ENCODE measurements around the gene ALDH18A1. TPM values are rescaled to one million over a fixed set of nuclear protein-coding genes. Genes with fewer than 3 reads are reported as not detected.
"Not testable (repeated sequence)": the region's sequence is repeated elsewhere in the genome, so short reads cannot be mapped to it uniquely, and the experiment has no call there.

The ALDH18A1 gene
- total RNA-seq, 1 donor from 2014 or later: 121 TPM

DNA sequence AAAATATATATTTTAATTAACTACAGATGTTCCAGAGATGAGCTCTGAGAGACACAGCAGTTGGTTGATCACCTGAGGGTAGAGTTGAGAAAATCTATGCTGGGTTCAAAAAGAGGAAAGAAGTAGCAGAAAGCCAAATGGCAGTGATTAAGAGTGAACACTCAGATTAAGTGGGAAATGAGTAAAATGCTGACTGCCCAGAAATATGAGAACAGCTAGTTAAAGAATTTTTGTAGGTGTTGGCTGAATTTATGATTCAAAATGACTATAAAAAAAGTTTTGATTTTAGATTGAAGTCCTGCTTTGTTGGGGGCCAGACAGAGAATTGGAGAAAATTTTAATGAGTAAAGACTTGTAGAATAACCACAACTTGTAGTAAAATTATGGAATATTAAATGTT is 27.5 kb upstream of the ALDH18A1 start:
- H3K4me3 Mint-ChIP-seq (ENCODE audit: unreplicated experiment): no peak overlapping the region
- TF ChIP-seq, protein P1, sequence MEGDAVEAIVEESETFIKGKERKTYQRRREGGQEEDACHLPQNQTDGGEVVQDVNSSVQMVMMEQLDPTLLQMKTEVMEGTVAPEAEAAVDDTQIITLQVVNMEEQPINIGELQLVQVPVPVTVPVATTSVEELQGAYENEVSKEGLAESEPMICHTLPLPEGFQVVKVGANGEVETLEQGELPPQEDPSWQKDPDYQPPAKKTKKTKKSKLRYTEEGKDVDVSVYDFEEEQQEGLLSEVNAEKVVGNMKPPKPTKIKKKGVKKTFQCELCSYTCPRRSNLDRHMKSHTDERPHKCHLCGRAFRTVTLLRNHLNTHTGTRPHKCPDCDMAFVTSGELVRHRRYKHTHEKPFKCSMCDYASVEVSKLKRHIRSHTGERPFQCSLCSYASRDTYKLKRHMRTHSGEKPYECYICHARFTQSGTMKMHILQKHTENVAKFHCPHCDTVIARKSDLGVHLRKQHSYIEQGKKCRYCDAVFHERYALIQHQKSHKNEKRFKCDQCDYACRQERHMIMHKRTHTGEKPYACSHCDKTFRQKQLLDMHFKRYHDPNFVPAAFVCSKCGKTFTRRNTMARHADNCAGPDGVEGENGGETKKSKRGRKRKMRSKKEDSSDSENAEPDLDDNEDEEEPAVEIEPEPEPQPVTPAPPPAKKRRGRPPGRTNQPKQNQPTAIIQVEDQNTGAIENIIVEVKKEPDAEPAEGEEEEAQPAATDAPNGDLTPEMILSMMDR (IDR thresholded peaks at IDR 0.05; ENCODE audit: insufficient read depth, low read depth, low read length): no peak
- TF ChIP-seq EZH2 (IDR thresholded peaks at IDR 0.05; ENCODE audit: insufficient read depth, low read length): no peak
- H2AFZ ChIP-seq (ENCODE audit: low read depth, low read length): no peak overlapping the region
- H3K36me3 Mint-ChIP-seq (ENCODE audit: low read depth, unreplicated experiment): no peaks in the 10 kb centered on the region
- no peaks in the 10 kb centered on the region for H3K4me1 ChIP-seq (ENCODE audit: insufficient read depth, low read length)
- peaks cover 48% of the 10 kb centered on the region for H3K36me3 ChIP-seq (ENCODE audit: insufficient read depth, low read length)
- H3K79me2 ChIP-seq (ENCODE audit: insufficient read depth, low read length): no peaks in the 10 kb centered on the region
- H3K27ac Mint-ChIP-seq (ENCODE audit: unreplicated experiment): no peak overlapping the region
- no peak overlapping the region for H3K4me3 ChIP-seq (ENCODE audit: insufficient read depth, low read depth, low read length)
- no peak overlapping the region for H3K4me2 ChIP-seq (ENCODE audit: low read length)
- no peak overlapping the region for H3K9ac ChIP-seq (ENCODE audit: low read length)
- no peaks in the 10 kb centered on the region for H3K27me3 ChIP-seq (ENCODE audit: insufficient read depth, low read length)
- H3K27me3 Mint-ChIP-seq (ENCODE audit: low read depth, unreplicated experiment): no peaks in the 10 kb centered on the region
- DNase-seq (ENCODE audit: low read depth) (no peak), FAIRE-seq (no peak)
- no peaks in the 10 kb centered on the region for H3K9me3 ChIP-seq (ENCODE audit: insufficient read depth, low read depth, low read length)
- no peaks in the 10 kb centered on the region for H4K20me1 ChIP-seq (ENCODE audit: insufficient read depth, low read length)
- no peaks in the 10 kb centered on the region for H3K9me3 Mint-ChIP-seq (ENCODE audit: unreplicated experiment)
- no peak overlapping the region for H3K27ac ChIP-seq (ENCODE audit: low read depth, low read length)
- H3K4me1 Mint-ChIP-seq (ENCODE audit: low read depth, unreplicated experiment): peaks cover 7% of the 10 kb centered on the region

DNA sequence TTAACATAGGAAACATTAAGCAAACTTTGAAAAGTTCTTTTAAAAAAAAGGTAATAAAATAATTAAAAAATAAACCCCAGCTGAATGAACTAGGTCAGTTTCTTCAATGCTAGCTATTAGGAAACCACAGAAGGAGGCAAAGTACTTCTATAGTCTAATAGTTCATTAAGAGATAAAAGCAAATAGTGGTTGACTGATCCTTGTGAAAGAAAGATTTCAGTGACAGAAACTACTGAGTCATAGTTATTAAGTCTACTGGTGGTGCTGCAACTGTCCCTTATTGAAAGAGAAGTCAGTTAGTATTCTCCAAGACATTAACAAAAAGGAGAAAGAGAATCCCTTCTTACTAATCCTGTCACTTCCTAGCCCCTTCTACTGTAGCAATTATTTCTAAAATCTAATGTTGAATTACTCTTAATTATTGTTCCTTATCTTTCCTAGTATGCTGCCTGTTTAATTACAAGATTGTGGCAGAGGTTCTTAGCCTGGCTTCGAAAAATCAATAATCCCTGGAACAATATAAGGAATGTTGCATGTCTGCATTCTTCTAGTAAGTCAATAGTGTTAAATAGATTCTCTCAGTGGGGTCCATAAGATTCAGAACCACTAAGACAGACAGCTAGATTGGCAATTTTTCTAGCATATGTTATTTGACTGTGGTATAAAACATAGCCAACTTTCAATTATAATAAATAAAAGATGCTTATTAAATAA is 19.0 kb upstream of the ALDH18A1 start:
- no peaks in the 10 kb centered on the region for H3K27me3 Mint-ChIP-seq (ENCODE audit: low read depth, unreplicated experiment)
- no peaks in the 10 kb centered on the region for H3K9me3 ChIP-seq (ENCODE audit: insufficient read depth, low read depth, low read length)
- FAIRE-seq (no peak), DNase-seq (ENCODE audit: low read depth) (no peak)
- no peak overlapping the region for H3K9ac ChIP-seq (ENCODE audit: low read length)
- no peaks in the 10 kb centered on the region for H3K4me1 ChIP-seq (ENCODE audit: insufficient read depth, low read length)
- H3K4me1 Mint-ChIP-seq (ENCODE audit: low read depth, unreplicated experiment): peaks cover 4% of the 10 kb centered on the region
- H3K4me2 ChIP-seq (ENCODE audit: low read length): no peak overlapping the region
- no peak overlapping the region for H3K4me3 Mint-ChIP-seq (ENCODE audit: unreplicated experiment)
- no peak for TF ChIP-seq EZH2 (IDR thresholded peaks at IDR 0.05; ENCODE audit: insufficient read depth, low read length)
- TF ChIP-seq, protein P1 (IDR thresholded peaks at IDR 0.05; ENCODE audit: insufficient read depth, low read depth, low read length): no peak
- H3K4me3 ChIP-seq (ENCODE audit: insufficient read depth, low read depth, low read length): no peak overlapping the region
- H2AFZ ChIP-seq (ENCODE audit: low read depth, low read length): no peak overlapping the region
- no peaks in the 10 kb centered on the region for H3K79me2 ChIP-seq (ENCODE audit: insufficient read depth, low read length)
- H3K9me3 Mint-ChIP-seq (ENCODE audit: unreplicated experiment): no peaks in the 10 kb centered on the region
- H3K36me3 ChIP-seq (ENCODE audit: insufficient read depth, low read length): peaks cover 18% of the 10 kb centered on the region
- no peaks in the 10 kb centered on the region for H3K27me3 ChIP-seq (ENCODE audit: insufficient read depth, low read length)
- no peak overlapping the region for H3K27ac ChIP-seq (ENCODE audit: low read depth, low read length)
- H3K27ac Mint-ChIP-seq (ENCODE audit: unreplicated experiment): no peak overlapping the region
- H4K20me1 ChIP-seq (ENCODE audit: insufficient read depth, low read length): no peaks in the 10 kb centered on the region
- H3K36me3 Mint-ChIP-seq (ENCODE audit: low read depth, unreplicated experiment): peaks cover 3% of the 10 kb centered on the region

DNA sequence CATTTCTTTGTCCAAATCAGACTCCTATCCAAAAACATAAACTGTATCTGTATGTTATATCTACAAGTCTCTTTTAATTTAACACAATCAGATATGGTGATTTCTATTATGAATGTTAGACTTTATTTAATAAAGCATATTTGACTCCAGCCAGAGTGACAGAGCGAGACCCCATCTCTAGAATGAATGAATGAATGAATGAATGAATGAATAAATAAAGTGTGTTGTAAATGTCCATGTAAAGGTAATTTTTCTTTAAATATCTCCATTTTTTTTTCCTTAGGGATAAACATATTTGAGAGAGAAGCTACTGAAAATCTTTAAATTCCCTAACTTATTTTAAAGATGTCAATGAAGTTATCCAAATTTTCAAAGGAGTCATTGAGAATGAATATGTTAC is 18.1 kb upstream of the ALDH18A1 start:
- TF ChIP-seq, protein P1 (IDR thresholded peaks at IDR 0.05; ENCODE audit: insufficient read depth, low read depth, low read length): no peak
- TF ChIP-seq EZH2 (IDR thresholded peaks at IDR 0.05; ENCODE audit: insufficient read depth, low read length): no peak
- Histone ChIP-seq H4K20me1 (ENCODE audit: insufficient read depth, low read length) (no peaks in the 10 kb centered on the region), H3K9ac (ENCODE audit: low read length) (no peak overlapping the region), H3K36me3 (ENCODE audit: insufficient read depth, low read length) (peaks cover 13% of the 10 kb centered on the region), H3K9me3 (ENCODE audit: insufficient read depth, low read depth, low read length) (no peaks in the 10 kb centered on the region), H3K27me3 (ENCODE audit: insufficient read depth, low read length) (no peaks in the 10 kb centered on the region), H3K4me3 (ENCODE audit: insufficient read depth, low read depth, low read length) (no peak overlapping the region), H3K4me2 (ENCODE audit: low read length) (no peak overlapping the region), H2AFZ (ENCODE audit: low read depth, low read length) (no peak overlapping the region), H3K27ac (ENCODE audit: low read depth, low read length) (no peak overlapping the region), H3K79me2 (ENCODE audit: insufficient read depth, low read length) (no peaks in the 10 kb centered on the region), H3K4me1 (ENCODE audit: insufficient read depth, low read length) (no peaks in the 10 kb centered on the region)
- H3K4me3 Mint-ChIP-seq (ENCODE audit: unreplicated experiment): no peak overlapping the region
- H3K9me3 Mint-ChIP-seq (ENCODE audit: unreplicated experiment): no peaks in the 10 kb centered on the region
- FAIRE-seq: no peak
- no peak overlapping the region for H3K27ac Mint-ChIP-seq (ENCODE audit: unreplicated experiment)
- H3K27me3 Mint-ChIP-seq (ENCODE audit: low read depth, unreplicated experiment): no peaks in the 10 kb centered on the region
- H3K36me3 Mint-ChIP-seq (ENCODE audit: low read depth, unreplicated experiment): peaks cover 3% of the 10 kb centered on the region
- no peak for DNase-seq (ENCODE audit: low read depth)
- H3K4me1 Mint-ChIP-seq (ENCODE audit: low read depth, unreplicated experiment): peaks cover 4% of the 10 kb centered on the region

DNA sequence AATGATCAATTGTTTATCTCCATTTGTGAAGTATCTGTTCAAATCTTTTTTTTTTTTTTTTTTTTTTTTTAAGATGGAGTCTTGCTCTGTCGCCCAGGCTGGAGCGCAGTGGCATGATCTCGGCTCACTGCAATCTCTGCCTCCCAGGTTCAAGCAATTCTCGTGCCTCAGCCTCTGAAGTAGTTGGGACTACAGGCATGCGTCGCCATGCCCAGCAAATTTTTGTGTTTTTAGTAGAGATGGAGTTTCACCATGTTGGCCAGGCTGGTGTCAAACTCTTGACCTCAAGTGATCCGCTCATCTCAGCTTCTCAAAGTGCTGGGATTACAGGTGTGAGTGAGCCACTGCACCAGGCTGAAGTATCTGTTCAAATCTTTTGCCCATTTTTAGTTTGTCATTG is 16.1 kb upstream of the ALDH18A1 start:
- H3K79me2 ChIP-seq (ENCODE audit: insufficient read depth, low read length); H3K4me1 Mint-ChIP-seq (ENCODE audit: low read depth, unreplicated experiment); H2AFZ ChIP-seq (ENCODE audit: low read depth, low read length); H3K27me3 Mint-ChIP-seq (ENCODE audit: low read depth, unreplicated experiment); H3K9me3 ChIP-seq (ENCODE audit: insufficient read depth, low read depth, low read length); H3K4me3 ChIP-seq (ENCODE audit: insufficient read depth, low read depth, low read length); H3K4me1 ChIP-seq (ENCODE audit: insufficient read depth, low read length); H3K27ac ChIP-seq (ENCODE audit: low read depth, low read length); H3K9me3 Mint-ChIP-seq (ENCODE audit: unreplicated experiment); H3K36me3 Mint-ChIP-seq (ENCODE audit: low read depth, unreplicated experiment); FAIRE-seq; H4K20me1 ChIP-seq (ENCODE audit: insufficient read depth, low read length); H3K27me3 ChIP-seq (ENCODE audit: insufficient read depth, low read length); H3K27ac Mint-ChIP-seq (ENCODE audit: unreplicated experiment); H3K4me2 ChIP-seq (ENCODE audit: low read length); H3K4me3 Mint-ChIP-seq (ENCODE audit: unreplicated experiment); H3K9ac ChIP-seq (ENCODE audit: low read length); DNase-seq (ENCODE audit: low read depth): not testable (repeated sequence)
- peaks cover 13% of the 10 kb centered on the region for H3K36me3 ChIP-seq (ENCODE audit: insufficient read depth, low read length)

Data from astrocyte (in vitro differentiated cells and primary cell).